Neutrophil (primary cell): ENCODE results near the gene CDKAL1.

Experiments used
- H3K27ac ChIP-seq: fragments of 200-600 bp; sonication (generic); 2 replicates; pipeline ENCODE4 v1.5.1; 2016; ENCODE audit warnings: mild to moderate bottlenecking, moderate library complexity
- H3K27me3 ChIP-seq: fragments of 200-600 bp; sonication (generic); 2 replicates; pipeline ENCODE4 v1.6.0; 2016; ENCODE audit warnings: mild to moderate bottlenecking
- H3K36me3 ChIP-seq: fragments of 200-600 bp; sonication (generic); 2 replicates; pipeline ENCODE4 v1.5.1; 2017
- H3K4me1 ChIP-seq, 2 experiments: fragments of 200-600 bp in 1 of 2; sonication (generic) in 1 of 2; 1 replicate in 1 of 2; 2 replicates in 1 of 2; pipeline versions ENCODE4 v1.5.1 to v1.6.1; 2013 to 2016; ENCODE audit warnings: low read depth in 1 of 2, low read length in 1 of 2, mild to moderate bottlenecking in 1 of 2, moderate library complexity in 1 of 2; ENCODE audit not compliant: control insufficient read depth in 1 of 2, insufficient read depth in 1 of 2
- H3K4me3 ChIP-seq, 2 experiments: fragments of 200-600 bp in 1 of 2; sonication (generic) in 1 of 2; 1 replicate in 1 of 2; 2 replicates in 1 of 2; pipeline ENCODE4 v1.5.1; 2013 to 2016; ENCODE audit warnings: low read depth in 1 of 2, low read length in 1 of 2, mild to moderate bottlenecking in 1 of 2, moderate library complexity in 1 of 2
- H3K9me3 ChIP-seq: fragments of 200-600 bp; sonication (generic); 2 replicates; pipeline ENCODE4 v1.5.1; 2016
- CTCF ChIP-seq: fragments of 200-600 bp; sonication (generic); IDR thresholded peaks from 2 replicates; pipeline ENCODE4 v1.5.1; 2016; ENCODE audit warnings: antibody characterized with exemption

Gene CDKAL1

GRCh38 chr6:21026576-21027273, 492.5 kb downstream of the CDKAL1 start:
- H3K9me3 ChIP-seq, result no peaks in the 10 kb centered on the region
- H3K4me1 ChIP-seq, result no peaks in the 10 kb centered on the region
- no peaks in the 10 kb centered on the region for H3K27me3 ChIP-seq
- no peak overlapping the region for H3K4me3 ChIP-seq
- no peaks in the 10 kb centered on the region for H3K36me3 ChIP-seq
- no peak overlapping the region for H3K27ac ChIP-seq
- TF ChIP-seq CTCF, result no peak

DNA sequence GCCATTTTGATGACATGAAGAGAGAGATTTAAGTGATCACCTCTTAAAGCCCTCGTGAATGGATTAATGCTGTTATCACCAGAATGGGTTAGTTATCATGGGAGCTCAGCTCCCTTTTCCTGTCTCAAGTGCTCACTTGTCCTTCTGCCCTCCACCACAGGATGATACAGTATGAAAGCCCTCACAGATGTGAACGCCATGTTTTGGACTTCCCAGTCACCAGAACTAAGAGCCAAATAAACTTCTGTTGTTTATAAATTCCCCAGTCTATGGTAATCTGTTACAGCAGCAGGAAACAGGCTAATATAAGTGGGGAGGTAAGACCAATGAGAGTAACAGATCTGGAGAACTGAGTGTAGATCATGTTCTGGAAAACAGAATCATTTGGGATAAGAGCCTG, 493.2 kb downstream of the CDKAL1 start:
- no peaks in the 10 kb centered on the region for H3K36me3 ChIP-seq

GRCh38 chr6:21031182-21031581, 496.9 kb downstream of the CDKAL1 start:
- H3K27ac ChIP-seq, result no peak overlapping the region
- no peaks in the 10 kb centered on the region for H3K27me3 ChIP-seq
- no peaks in the 10 kb centered on the region for H3K4me1 ChIP-seq
- TF ChIP-seq CTCF, result no peak
- H3K36me3 ChIP-seq, result no peaks in the 10 kb centered on the region
- H3K9me3 ChIP-seq, result no peaks in the 10 kb centered on the region
- no peak overlapping the region for H3K4me3 ChIP-seq

More for the DNA sequence above, 493.2 kb downstream of the CDKAL1 start:
- Histone ChIP-seq H3K9me3 (no peaks in the 10 kb centered on the region), H3K4me1 (no peaks in the 10 kb centered on the region), H3K27ac (no peak overlapping the region), H3K27me3 (no peaks in the 10 kb centered on the region), H3K4me3 (no peak overlapping the region)
- no peak for TF ChIP-seq CTCF

DNA sequence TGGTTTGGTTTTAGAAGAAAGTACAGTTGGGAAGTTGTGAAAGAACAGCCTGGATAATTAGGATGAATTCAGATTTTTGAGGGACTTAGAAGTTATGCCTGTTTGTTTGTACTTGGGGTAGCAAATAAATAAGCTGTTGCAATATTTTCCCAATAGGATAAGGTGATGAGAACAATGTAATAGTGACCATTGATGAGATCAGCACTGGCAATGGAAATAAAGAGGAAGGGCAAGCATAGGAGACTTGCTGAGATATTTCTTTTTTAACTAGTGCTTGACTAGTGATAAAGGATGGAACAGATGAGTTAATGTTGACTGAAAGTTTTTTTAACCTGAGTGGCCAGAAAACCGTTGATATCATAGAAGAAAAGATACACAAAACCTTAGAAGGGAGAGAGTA, 498.8 kb downstream of the CDKAL1 start:
- no peak for TF ChIP-seq CTCF
- Histone ChIP-seq H3K9me3 (no peaks in the 10 kb centered on the region), H3K4me3 (no peak overlapping the region), H3K4me1 (no peaks in the 10 kb centered on the region), H3K27me3 (no peaks in the 10 kb centered on the region), H3K27ac (no peak overlapping the region), H3K36me3 (no peaks in the 10 kb centered on the region)

DNA sequence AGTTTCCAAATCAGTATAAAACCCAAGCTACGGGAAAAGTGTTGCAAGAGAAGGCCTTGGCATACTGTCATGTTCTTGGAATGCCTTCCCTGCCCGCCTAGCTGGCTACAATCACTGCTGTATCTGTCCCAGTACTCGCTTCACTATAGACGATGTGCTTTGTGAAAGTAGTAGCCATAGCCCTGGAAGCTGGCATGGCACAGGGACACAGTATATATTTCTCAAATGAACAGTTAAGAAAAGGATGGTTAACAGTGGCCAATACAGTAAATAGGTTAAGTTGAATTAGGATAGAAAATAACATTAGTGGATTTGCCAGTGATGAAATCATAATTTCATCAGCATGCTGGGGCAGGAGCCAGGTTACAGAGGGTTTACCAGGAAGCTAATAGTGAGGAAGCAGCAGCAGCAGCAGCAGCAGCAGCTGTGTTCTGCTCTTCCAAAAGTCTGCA, 499.3 kb downstream of the CDKAL1 start:
- H3K4me1 ChIP-seq, result no peaks in the 10 kb centered on the region
- no peak overlapping the region for H3K4me3 ChIP-seq
- no peaks in the 10 kb centered on the region for H3K9me3 ChIP-seq
- no peak overlapping the region for H3K27ac ChIP-seq
- no peaks in the 10 kb centered on the region for H3K27me3 ChIP-seq
- no peaks in the 10 kb centered on the region for H3K36me3 ChIP-seq
- TF ChIP-seq CTCF, result no peak
